ENCODE data around the gene SDHA.
A peak's percentile ranks its signal among the peaks of the same experiment; 100 is the strongest.
"Not testable (repeated sequence)": the region's sequence is repeated elsewhere in the genome, so short reads cannot be mapped to it uniquely, and the experiment has no call there.

Gene SDHA

DNA sequence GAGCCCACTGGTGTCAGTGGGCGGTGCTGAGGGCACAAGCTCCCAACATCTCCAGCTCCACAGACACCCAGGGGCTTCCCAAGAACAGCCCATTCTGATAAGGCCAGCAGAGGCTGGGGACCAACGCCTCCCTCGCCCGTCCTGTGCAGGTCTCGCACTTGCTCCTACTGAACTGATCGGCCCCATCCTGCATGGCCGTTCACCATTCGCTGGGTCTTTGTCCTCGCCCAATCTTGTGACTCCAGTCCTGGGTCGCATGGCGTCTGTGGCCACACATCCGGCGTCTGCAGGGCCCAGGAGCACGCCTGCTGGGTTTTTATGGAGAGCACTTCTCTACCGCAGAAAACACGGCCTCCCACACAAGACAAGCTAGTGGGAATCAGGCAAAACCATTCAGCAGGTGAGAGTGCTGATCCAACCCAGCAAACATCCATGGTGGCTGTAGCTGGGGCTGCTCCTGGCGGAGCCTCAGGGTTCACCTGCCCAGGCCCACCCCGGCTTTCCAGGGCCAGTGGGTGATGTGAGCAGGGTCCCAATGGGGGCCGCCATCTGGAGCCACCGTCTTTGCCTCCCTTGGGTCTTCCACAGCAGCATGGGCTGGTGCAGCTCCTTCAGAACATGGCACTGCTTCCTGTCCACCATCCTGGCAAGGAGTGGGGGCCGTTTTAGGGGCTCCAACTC is 19.5 kb upstream of the SDHA start:
- DNase-seq: no peak

DNA sequence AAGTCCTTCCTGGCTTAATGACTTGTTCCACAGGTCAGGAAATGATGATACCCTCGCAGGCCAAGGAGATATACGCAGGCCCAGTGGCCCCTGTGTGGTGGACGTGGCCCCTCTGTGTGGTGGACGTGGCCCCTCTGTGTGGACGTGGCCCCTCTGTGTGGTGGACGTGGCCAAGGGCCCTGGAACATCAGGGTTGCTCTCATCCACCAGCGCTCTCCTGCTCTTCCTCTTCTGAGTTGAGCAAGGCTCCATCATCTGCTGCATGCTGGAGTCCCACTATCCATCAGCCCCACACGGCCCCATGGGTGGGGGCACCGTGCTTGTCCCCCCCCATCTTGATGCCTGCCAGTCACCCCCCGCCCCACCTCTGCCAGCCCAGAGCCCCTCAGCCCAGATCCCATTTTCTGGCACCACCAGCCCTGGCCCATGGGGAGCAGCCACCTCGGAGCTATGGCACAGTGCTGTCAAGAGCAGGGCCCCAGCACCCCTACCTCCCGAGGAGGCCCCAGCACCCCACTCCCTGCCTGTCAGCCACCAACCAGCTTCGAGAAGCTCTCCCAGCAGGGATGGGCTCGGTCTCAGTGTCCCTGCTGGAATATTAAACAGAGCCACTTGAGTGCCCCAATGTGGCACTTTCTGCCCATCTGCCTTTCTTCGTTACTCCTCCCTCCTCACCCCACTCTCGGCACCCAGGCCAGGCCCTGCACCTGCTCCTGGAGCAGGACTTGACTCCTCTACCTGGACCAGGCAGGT is 18.7 kb upstream of the SDHA start:
- DNase-seq: no peak

DNA sequence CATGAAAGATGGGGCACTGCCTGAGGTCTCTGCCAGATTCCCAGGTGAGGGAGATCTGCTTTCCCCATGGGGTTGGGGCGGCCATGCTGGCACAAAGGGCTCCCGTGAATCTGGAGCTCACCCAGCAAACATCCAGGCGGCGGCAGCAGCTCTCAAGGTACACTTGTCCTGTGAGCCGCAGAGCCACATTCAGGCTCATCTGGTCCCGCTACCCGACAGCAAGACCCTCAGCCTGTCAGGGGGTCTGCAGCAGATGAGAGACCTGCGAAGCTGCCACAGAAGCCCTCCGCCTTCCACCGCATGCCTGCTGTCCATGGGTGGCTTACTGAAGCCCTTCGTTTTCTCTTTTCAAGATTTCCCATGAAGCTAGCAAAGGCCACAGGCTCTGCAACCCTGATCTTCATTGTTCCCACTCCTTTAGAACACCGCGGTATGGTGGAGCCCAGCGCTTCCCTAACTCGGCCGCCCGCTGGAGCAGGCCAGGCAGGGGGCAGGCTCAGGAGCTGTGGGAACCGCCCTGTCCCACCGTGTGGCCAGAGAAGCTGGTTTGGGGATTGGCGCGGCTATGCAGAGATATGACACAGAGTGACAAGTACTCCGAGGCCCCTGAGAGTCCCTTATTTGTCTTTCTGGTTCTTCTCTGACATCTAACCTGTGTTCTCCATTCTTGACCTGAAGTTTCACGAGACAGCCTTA is 18.0 kb upstream of the SDHA start:
- DNase-seq: no peak

DNA sequence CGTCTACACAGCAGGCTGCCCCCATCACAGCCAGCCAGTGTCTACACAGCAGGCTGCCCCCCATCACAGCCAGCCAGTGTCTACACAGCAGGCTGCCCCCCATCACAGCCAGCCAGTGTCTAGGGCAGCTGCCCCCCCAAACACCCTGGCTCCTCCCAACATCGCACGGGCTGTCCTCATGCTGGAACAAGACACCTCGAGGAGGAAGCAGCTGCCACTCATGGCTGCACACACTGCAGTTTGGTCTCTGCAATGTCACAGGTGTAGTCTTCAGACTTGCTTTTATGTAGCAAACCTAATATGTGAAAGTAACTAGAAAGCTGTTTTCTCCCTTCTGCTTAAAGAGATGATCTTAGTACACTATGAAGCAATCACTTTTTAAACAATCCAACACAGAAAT is 17.1 kb upstream of the SDHA start:
- DNase-seq: no peak

DNA sequence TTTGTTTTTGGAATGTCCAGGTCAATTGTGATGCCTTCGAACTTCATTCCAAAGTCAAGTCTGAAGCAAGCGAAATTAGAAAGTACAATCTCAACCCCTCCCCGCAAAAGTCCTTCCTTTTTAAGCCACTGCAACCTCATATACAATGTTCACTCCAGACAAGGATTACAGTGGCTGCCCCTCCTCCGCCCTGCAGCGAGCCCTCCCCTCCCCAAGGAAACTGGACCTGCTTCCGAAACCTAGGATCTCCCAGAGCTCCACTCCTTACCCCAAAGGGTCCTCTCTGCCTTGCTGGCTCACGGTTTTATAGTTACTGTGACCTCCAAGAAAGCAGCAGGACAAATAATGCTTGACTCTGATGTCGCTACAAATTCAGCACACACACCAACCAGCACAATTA is 16.4 kb upstream of the SDHA start:
- no peak for DNase-seq

DNA sequence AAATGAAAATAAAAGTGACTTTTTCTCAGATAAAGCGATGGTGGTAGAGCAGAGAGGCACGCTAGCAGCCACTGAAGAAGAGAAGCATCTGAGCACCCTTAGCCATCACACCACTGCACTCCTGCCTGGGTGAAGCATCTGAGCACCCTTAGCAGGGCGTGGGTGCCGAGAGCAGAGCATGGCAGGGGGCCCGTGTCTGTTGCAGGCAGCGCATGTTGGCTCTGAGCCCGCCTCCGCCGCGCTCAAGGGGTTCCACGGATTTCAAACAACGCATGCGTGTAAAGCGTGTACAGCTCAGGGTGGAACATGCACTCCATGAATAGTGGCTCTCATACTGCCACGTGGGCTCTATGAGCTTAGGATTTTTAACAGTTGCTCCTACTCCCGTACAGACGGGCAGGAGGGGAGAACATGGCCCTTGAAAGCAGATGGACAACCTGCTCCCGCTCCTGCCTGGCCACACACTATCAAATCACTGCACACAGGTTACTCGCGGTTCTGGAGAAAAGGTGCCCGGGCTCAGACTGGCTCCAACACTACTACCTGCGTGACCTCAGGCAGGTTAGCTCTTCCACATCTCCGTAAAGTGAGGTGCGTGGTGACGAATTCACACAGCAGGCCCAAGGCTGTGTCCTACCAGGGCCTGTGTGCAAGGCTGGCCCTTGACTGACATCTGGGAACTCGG is 14.7 kb upstream of the SDHA start:
- DNase-seq: no peak

DNA sequence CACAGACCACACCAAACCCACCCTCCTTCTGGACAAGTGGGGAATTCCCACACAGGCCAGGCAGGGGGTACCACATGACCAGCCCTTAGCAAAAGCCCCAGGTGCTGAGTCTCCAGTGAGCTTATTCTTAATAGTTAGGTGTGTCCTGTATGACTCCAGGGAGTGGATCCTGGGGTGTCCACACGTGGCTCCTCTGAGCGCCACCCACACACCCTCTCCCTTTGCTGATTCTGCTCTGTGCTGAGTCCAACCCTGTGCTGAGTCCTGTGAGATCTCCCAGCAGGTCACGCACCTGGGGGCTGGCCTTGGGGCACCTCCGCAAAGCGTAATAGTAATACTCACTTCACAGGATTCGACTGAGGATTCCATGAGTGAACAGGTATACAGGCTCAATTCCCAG is 14.1 kb upstream of the SDHA start:
- DNase-seq: no peak

DNA sequence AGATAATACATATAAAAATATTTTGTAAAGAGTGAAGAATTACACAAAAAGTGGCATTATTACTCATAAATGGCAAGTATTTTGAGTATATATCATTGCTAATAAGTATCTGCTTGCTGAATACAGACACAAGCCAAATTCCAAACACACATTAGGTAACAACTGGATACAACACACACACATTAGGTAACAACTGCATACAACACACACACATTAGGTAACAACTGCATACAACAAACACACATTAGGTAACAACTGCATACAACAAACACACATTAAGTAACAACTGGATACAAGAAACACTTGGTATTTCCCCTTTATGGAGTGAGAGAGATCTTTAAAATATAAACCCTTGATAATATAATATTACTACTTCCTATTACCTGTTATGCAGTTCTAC is 13.7 kb upstream of the SDHA start:
- no peak for DNase-seq

DNA sequence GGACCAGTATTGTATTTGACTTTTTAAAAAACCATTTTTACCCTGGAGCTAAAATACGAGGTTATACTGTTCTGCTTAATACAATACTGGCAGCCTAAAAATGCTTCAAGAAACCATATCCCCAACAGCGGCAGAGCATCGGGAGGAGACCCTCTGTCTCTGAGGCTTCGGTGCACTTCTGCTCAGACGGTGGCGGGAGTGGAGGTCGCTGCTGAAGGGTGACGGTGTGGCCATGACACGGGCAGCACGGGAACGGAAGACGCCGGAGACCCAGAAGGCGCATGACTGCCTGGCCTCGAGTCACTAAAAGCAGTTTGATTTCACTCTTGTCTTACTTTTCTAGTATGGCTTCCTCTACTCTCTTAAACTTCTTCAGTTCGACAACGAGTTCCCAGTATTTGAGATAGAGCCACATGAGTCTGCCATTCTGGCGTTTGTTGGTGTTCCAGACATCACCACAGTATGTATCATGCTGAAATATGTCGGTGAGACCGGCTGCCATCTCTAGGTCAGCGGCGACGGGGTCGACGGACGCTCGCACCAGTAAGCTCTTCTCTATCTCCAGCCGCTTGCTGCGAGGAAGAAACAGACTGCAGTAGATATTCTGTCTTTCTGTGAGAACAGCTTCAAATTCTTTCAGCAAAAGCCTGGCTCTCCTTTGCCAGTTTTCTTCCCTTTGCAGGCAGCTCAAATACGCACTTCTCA is 13.0 kb upstream of the SDHA start:
- no peak for DNase-seq

DNA sequence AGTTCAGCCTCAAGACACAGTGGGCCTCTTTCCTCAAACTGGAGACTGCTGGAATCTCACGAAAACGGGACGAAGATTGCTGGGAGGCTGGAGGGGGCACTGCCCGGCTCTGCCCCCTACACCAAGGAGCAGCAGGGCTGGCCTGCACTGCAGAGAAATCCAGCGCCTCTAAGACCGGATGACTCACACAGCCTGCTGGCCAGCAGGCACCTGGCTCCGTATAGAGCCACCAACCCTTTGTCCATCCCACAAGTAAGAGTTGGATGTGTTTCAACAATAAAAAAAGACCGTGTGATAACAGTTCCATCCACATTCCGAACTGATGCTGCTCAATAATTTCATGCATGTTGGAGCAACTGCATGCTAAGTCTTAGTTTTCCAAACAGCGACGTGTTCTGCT is 11.7 kb upstream of the SDHA start:
- DNase-seq: no peak

DNA sequence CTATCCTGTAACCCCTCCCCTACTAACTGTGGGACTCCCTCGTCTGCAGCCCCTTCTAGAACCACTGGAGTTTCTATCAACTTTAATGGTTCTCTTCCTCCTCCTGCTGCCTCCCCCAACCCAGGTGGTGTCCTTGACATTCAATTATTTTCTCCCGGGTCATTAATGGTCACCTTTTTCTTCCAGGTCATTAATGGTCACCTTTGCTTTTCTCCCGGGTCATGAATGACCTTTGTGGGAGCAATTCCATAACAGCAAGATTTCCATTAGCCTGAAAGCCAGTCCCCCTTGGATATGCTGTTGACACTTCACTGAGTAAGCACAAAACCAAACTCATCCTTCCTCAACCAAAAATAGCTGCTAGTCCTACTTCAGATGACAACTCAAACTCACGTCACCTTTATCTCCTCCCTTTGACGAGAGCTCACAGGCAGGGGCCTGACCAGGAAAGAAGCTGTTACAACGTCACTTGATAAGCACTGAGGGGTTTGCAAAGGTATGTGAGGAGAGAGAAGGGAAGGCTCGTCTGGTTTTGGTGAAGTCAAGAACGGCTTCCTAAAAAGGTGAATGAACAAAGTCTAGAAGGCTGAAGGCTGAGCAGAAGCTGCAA is 11.1 kb upstream of the SDHA start:
- no peak for DNase-seq

DNA sequence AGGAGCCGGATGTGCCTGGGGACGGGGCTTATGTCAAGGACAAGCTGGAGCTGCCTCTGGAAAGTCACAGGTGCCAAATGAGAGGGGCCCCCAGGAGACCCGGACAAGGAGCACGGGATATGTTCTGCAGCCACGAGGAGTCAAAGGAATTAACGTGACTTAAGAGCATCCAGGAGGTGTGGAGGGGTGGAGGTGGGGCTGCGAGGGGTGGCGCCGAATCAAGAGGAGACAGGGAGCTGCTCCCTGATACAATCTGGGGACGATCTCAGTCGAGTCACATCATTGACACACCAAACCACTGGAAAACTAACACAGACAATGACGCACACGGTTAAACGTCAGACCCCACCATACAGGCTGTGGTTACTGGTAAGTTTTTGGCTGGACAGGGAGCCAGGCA is 10.5 kb upstream of the SDHA start:
- no peak for DNase-seq

DNA sequence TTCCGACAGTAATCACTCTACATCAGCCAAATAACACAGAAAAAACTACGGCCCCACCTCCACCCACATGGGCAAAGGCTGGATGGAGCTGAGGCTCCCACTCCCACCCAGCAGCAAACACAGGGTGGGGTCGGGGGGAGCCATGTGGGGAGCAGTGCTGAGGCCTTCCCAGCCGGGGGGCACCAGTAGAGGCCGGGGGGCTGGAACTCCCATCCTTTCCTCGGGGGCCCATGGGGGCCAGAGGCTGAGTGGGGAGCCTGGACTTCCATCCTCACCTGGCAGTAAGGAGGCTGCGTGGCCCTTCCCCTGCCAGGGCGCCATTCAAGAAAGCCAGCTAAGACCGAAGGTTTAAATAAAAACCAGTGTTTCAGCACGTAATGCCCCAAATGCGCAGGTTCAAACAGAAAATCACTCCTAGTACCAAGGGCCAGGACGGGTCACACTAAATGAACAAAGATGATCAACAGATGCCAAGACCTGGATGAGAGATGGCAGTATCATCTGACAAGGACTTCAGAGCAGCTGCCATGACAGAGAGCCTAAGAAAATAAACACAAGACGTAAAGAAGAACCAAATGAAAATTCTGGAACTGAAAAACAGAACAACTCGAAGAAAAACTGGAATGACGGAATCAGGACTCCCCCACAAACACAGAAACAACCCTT is 9.5 kb upstream of the SDHA start:
- DNase-seq: no peak

DNA sequence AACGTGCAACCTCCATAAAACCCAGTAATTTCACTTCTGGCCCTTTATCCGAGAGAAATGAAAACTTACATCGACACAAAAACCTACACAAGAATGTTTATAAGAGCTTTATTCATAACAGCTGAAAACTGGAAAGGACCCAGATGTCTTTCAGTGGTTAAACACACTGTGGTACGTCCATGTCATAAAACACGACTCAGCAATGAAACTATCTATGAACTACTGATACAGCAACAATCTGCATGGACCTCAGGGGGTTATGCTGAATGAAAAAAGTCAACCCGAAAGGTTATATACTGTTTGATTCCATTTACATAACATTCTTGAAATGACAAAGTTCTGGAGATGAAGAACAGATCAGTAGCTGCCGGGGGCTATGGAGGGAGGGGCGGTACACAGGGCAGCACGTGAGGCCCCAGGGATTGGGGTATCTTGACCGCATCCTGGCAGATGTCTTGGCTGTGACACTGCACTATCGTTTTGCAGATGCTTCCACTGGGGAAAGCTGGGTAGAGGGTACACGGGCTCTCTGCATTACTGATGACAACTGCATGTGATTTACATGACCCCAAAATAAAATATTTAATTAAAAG is 4.2 kb upstream of the SDHA start:
- DNase-seq: no peak

DNA sequence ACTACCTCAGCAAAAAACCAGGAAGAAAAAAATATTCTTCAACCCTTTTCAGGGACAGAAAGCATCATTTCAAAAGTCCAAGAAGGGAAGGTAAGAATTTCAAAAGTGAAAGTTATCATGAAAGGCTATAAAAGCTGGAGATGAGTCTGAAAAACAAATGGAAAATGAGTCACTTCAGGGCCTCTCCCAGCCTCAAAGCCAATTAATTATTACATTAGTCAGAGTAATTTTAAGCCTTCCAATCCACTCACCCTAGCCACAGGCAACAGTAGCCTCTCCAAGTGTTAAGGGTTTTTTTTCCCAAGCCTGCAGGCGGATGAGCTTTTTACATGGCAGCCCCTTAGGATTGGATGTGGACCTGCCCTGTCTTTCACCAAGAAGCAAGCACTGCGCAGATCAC is 2.9 kb upstream of the SDHA start:
- DNase-seq: not testable (repeated sequence)

DNA sequence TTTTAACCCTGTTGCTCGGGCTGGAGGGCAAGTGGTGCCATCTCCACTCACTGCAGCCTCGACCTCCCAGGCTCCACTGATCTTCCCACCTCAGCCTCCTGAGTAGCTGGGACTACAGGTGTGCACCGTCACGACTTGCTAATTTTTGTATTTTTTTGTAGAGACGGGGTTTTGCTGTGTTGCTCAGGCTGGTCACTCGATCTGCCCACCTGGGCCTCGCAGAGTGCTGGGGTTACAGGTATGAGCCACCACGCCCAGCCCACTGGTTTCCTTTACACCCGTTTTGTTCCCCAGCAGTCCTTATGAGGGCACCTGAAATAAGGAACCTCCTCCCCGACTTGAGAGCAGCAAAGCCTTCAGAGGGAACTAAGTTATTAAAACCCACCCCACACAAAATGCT is 2.0 kb upstream of the SDHA start:
- not testable (repeated sequence) for DNase-seq

DNA sequence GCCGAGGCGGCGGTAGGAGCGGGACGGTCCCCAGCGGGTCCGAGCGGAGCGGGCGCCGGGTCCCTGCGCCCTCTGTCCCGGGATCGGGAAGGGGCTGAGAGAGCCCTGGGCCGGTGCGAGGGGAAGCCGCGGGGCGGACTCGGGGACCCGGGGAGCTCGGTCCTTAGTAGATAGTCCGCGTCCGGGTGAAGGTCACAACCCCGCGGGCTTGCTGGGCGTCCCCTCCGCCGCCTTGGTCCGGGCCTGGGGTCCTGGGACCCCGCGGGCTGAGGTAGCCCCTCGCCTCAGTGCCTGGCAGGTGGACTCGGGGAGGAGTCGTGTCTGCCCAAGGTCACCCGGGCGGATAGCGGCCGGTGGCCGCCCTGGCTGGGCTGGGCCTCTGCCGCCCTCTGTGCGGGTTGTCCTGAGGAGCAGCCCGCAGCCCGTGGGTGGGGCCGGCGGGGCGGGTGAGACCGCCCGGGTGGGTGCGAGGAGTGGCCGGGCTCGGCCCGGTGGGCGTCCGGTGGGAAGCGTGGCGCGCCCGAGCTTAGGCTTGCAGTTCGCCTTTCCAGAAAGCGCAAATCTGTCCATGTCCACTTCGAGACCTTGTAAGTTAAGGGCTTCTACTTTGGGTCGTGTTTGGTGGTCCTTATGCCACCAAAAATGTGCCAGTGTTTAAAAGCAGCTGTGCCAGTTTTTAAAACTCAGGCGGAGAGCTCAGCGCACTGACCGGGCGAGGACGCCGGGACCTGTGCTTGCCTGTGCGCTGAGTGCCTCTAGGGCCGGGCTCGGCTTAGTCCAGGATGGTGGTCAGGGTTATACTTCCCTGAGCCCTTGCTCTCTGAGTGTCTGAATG is 554 bp downstream of the SDHA start:
- DNase-seq: peak; percentile 23

DNA sequence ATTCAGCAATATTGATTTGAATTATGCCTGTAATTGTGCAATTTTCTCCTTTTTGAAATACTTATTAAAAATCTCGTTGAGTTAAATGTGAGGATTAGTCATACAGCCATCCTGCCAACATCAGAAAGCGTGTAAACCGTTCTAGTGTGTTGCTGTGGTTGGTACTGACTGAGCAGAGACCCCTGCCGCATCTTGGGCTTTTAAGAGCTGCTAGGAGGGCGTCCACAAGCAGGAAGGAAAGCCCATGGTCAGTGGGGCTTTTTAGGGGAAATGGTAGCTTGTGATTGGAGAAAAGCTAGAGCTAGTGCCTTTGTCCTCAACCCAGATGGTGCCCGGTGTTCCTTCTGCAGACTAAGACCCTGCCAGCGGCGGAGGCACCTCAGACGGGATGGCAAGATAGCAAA is 1.3 kb downstream of the SDHA start:
- peak; percentile 48 for DNase-seq

DNA sequence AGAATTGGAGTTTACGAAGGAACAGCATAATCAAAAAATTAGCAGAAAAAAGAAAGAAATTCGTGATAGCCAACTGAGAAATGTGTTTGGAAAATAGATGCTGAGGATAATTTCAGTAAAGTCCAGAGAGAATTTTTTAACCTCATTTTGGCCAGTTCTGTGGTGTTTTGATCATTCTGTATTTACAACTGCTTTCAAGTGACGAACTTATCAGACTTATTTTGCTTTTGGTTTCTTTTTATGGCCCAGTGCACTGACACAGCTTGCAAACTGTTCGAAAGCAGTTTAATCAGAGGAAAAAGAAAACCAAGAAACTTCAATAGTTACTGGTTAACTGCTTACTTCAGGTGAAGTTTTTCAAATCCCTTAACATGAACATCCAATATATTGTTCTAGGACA is 1.9 kb downstream of the SDHA start:
- peak; percentile 57 for DNase-seq

DNA sequence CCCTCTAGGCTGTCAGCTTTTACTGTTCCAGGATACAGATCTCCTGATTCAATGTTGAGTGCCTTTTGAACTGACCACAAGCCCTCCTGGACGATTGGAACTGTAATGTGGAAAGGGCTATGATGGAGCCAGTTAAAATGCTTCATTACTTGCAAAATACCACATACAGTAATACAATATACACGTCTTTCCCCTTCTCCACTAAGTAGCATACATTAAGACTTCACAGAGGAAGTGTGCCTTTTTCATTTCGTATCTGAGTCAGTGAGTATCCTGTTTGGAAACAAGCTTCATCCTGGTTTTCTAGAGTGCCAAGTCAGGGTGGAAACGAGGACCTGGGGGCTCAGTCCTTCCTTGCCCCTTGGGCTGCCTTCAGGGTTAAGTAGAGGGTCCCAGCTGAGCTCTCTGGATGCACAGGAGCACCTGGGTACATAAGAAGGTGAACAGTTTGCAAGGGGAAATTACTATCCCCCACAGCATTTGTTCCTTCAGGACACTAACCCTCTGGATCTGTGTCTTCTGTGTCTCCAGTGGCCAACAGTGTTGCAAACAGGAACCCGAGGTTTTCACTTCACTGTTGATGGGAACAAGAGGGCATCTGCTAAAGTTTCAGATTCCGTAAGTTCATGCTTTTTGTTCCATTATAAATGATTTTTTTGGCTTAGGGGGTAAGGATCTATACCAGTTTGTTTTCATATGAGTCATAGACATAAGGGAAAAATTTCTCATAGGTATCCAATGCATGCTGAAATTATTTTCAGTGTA is 5.0 kb downstream of the SDHA start:
- not testable (repeated sequence) for DNase-seq
